CD14-positive monocyte (primary cell): Measurements from ENCODE around the gene KEAP1. TPM values are rescaled to one million over a fixed set of nuclear protein-coding genes. Genes with fewer than 3 reads are reported as not detected.
"Not testable (repeated sequence)": the region's sequence is repeated elsewhere in the genome, so short reads cannot be mapped to it uniquely, and the experiment has no call there.

Experiments used
- DNase-seq, 3 donors: peaks; one replicate each; pipeline ENCODE4 v3.0.0-alpha.2; 2011 to 2022
- H2AFZ ChIP-seq: 2 replicates; pipeline ENCODE4 v1.6.0; 2012; ENCODE audit warnings: mild to moderate bottlenecking, low read depth, low read length, inconsistent platforms; ENCODE audit not compliant: insufficient read depth, poor library complexity, severe bottlenecking
- H3K27ac ChIP-seq, 2 donors: 1 replicate in 1 of 2; 2 replicates in 1 of 2; pipeline ENCODE4 v1.5.1; 2012 to 2013; ENCODE audit warnings: low read length in 2 of 2, control low read depth in 1 of 2, inconsistent platforms in 1 of 2, low read depth in 1 of 2, mild to moderate bottlenecking in 1 of 2
- H3K27me3 ChIP-seq, 2 donors: one replicate each; pipeline versions ENCODE4 v1.6.0 to v1.6.1; 2011 to 2013; ENCODE audit warnings: low read length in 2 of 2; ENCODE audit not compliant: control insufficient read depth in 2 of 2, insufficient read depth in 2 of 2
- H3K36me3 ChIP-seq, 2 donors: replicated peaks in 1 of 2; 1 replicate in 1 of 2; 2 replicates in 1 of 2; pipeline versions ENCODE4 v1.5.1 to v1.6.1; 2012 to 2013; ENCODE audit warnings: low read length in 2 of 2, control low read depth in 1 of 2, inconsistent platforms in 1 of 2, mild to moderate bottlenecking in 1 of 2; ENCODE audit not compliant: insufficient read depth in 2 of 2, control insufficient read depth in 1 of 2
- H3K4me1 ChIP-seq, 2 donors: 1 replicate in 1 of 2; 2 replicates in 1 of 2; pipeline versions ENCODE4 v1.5.1 to v1.6.1; 2012 to 2013; ENCODE audit warnings: low read length in 2 of 2, control low read depth in 1 of 2, inconsistent platforms in 1 of 2, mild to moderate bottlenecking in 1 of 2, moderate library complexity in 1 of 2; ENCODE audit not compliant: insufficient read depth in 2 of 2, control insufficient read depth in 1 of 2
- H3K4me2 ChIP-seq: replicated peaks from 2 replicates; pipeline ENCODE3; 2012; ENCODE audit warnings: low read length, moderate library complexity, mild to moderate bottlenecking; ENCODE audit not compliant: poor library complexity, severe bottlenecking; ENCODE audit errors: extremely low read depth
- H3K4me3 ChIP-seq, 3 experiments: fragments of 200-600 bp in 1 of 3; sonication (generic) in 1 of 3; replicated peaks in 1 of 3; 1 replicate in 2 of 3; 2 replicates in 1 of 3; pipeline ENCODE4 v1.5.1; 2011 to 2013; ENCODE audit warnings: low read length in 3 of 3, mild to moderate bottlenecking in 3 of 3, control low read depth in 2 of 3, low read depth in 2 of 3, inconsistent platforms in 1 of 3, moderate library complexity in 1 of 3
- H3K79me2 ChIP-seq: 2 replicates; pipeline ENCODE4 v1.6.0; 2012; ENCODE audit warnings: mild to moderate bottlenecking, control low read depth, inconsistent platforms, low read length, moderate library complexity; ENCODE audit not compliant: insufficient read depth
- H3K9ac ChIP-seq: 2 replicates; pipeline ENCODE4 v1.6.0; 2017; ENCODE audit warnings: low read length, mild to moderate bottlenecking; ENCODE audit not compliant: insufficient read depth, poor library complexity, severe bottlenecking
- H3K9me3 ChIP-seq, 2 donors: replicated peaks in 1 of 2; 1 replicate in 1 of 2; 2 replicates in 1 of 2; pipeline versions ENCODE4 v1.5.1 to v1.6.1; 2012 to 2013; ENCODE audit warnings: low read length in 2 of 2, control low read depth in 1 of 2; ENCODE audit not compliant: control insufficient read depth in 1 of 2, insufficient read depth in 1 of 2
- H4K20me1 ChIP-seq: 2 replicates; pipeline ENCODE4 v1.6.0; 2012; ENCODE audit warnings: mild to moderate bottlenecking, low read length, control low read depth, moderate library complexity; ENCODE audit not compliant: insufficient read depth
- H3K27ac Mint-ChIP-seq, 7 donors: one replicate each; pipeline ENCODE4 v1.8.0; 2020; ENCODE audit warnings: mild to moderate bottlenecking in 7 of 7, mixed read lengths in 7 of 7, moderate library complexity in 6 of 7, inconsistent platforms in 2 of 7
- H3K27me3 Mint-ChIP-seq, 3 donors: one replicate each; pipeline ENCODE4 v1.8.0; 2021 to 2022; ENCODE audit warnings: low read depth in 3 of 3, mild to moderate bottlenecking in 3 of 3, mixed read lengths in 3 of 3, moderate library complexity in 3 of 3, inconsistent platforms in 1 of 3
- H3K36me3 Mint-ChIP-seq, 2 donors: one replicate each; pipeline ENCODE4 v1.8.0; 2020; ENCODE audit warnings: mixed read lengths in 2 of 2, inconsistent platforms in 1 of 2, mild to moderate bottlenecking in 1 of 2
- H3K4me1 Mint-ChIP-seq: one replicate; pipeline ENCODE4 v1.8.0; 2020; ENCODE audit warnings: mild to moderate bottlenecking, mixed read lengths
- H3K4me3 Mint-ChIP-seq, 2 donors: one replicate each; pipeline ENCODE4 v1.8.0; 2020; ENCODE audit warnings: mild to moderate bottlenecking in 2 of 2, mixed read lengths in 2 of 2, moderate library complexity in 1 of 2
- H3K9me3 Mint-ChIP-seq, 7 donors: one replicate each; pipeline ENCODE4 v1.8.0; 2020 to 2022; ENCODE audit warnings: mixed read lengths in 7 of 7, mild to moderate bottlenecking in 6 of 7, moderate library complexity in 6 of 7, inconsistent platforms in 2 of 7
- CTCF ChIP-seq: fragments of 200-600 bp; IDR thresholded peaks from one replicate; pipeline ENCODE4 v1.8.0; 2022; ENCODE audit warnings: antibody characterized with exemption, mild to moderate bottlenecking
- WGBS: methylation state at CpG from one replicate; pipeline ENCODE4 v1.1.5; 2013; ENCODE audit warnings: missing lambda C conversion rate; ENCODE audit not compliant: insufficient coverage; 5-methylcytosine and 5-hydroxymethylcytosine counted together
- intact Hi-C, 2 donors: fragments of 100-400 bp; cut with micrococcal nuclease; formaldehyde crosslinking; loops; one replicate each; pipeline versions ENCODE4 v1.15.0 to v1.15.1; 2023
- polyA plus RNA-seq, 3 donors: library from polyadenylated mRNA; depleted of rRNA in 1 of 3; unstranded in 2 of 3; stranded (reverse) in 1 of 3; fragments of 300-500 nt in 2 of 3; fragments of >200 nt in 1 of 3; fragmentation: Illumina TruSeq in 2 of 3; gene quantifications; 1 replicate in 2 of 3; 2 replicates in 1 of 3; pipeline ENCODE4 v1.2.3, GENCODE V29; 2012 to 2021

KEAP1 gene
- polyA plus RNA-seq, 3 donors: 26.0 to 32.6 (median 26.1) TPM

GRCh38 chr19:10461047-10461949 is 41.9 kb downstream of the KEAP1 start:
- Histone ChIP-seq H3K9ac (no peak overlapping the region), H3K79me2 (no peaks in the 10 kb centered on the region), H3K4me2 (peak overlapping the region; percentile 90), H4K20me1 (peaks cover 5% of the 10 kb centered on the region), H3K27me3 (no peaks in the 10 kb centered on the region), H3K27ac (no peak overlapping the region), H3K36me3 (peaks cover 7 to 16% of the 10 kb centered on the region in 2 donors), H3K4me1 (peaks cover 10 to 16% of the 10 kb centered on the region in 2 donors), H3K9me3 (no peaks in the 10 kb centered on the region), H2AFZ (peak overlapping the region; percentile 71), H3K4me3 (peak overlapping the region; percentile 4 to 76 (median 37))
- peaks cover 2 to 13% (median 12%) of the 10 kb centered on the region in 3 donors for H3K27me3 Mint-ChIP-seq
- peaks cover 0 to 3% (median 0%) of the 10 kb centered on the region in 7 donors for H3K9me3 Mint-ChIP-seq
- WGBS: 4% methylated on average over 35 of the region's 45 CpGs
- no peak for TF ChIP-seq CTCF
- peaks cover 21 to 48% of the 10 kb centered on the region in 2 donors for H3K36me3 Mint-ChIP-seq
- peaks cover 10% of the 10 kb centered on the region for H3K4me1 Mint-ChIP-seq
- H3K27ac Mint-ChIP-seq: peak overlapping the region in 5 of 7 donors; percentile 37 to 83 (median 82)
- intact Hi-C loops: loop anchor here (1.0 to 5.0 kb wide), 2 partner anchors 105 to 106 kb away; partner anchors contain the start of genes KRI1 (in 2 of the 2) and CDKN2D (in 1 of the 2)
- peak overlapping the region; percentile 69 to 79 for H3K4me3 Mint-ChIP-seq
- peak; percentile 90 to 96 (median 93) for DNase-seq

- Mint-ChIP-seq H3K27ac (peak overlapping the region in 4 of 7 donors; percentile 45 to 83 (median 80)), H3K36me3 (peaks cover 21 to 52% of the 10 kb centered on the region in 2 donors), H3K27me3 (peaks cover 5 to 13% (median 13%) of the 10 kb centered on the region in 3 donors), H3K9me3 (peaks cover 0 to 3% (median 0%) of the 10 kb centered on the region in 7 donors), H3K4me3 (no peak overlapping the region), H3K4me1 (peaks cover 10% of the 10 kb centered on the region)
- Histone ChIP-seq H3K4me2 (peak overlapping the region; percentile 39), H3K9me3 (no peaks in the 10 kb centered on the region), H3K36me3 (peaks cover 7 to 16% of the 10 kb centered on the region in 2 donors), H3K4me1 (peaks cover 10 to 16% of the 10 kb centered on the region in 2 donors), H3K79me2 (no peaks in the 10 kb centered on the region), H4K20me1 (peaks cover 5% of the 10 kb centered on the region), H3K9ac (no peak overlapping the region), H3K27me3 (no peaks in the 10 kb centered on the region), H3K27ac (no peak overlapping the region), H3K4me3 (no peak overlapping the region), H2AFZ (no peak overlapping the region)
- no peak for DNase-seq
- 45% methylated on average over 2 of the region's 8 CpGs for WGBS
- intact Hi-C loops: loop anchor here (1.0 to 5.0 kb wide), 2 partner anchors 106 to 107 kb away; partner anchors contain the start of genes KRI1 (in 2 of the 2) and CDKN2D (in 1 of the 2)
- no peak for TF ChIP-seq CTCF
These were observed 42.5 kb downstream of the KEAP1 start for GRCh38 chr19:10460714-10461046.

- WGBS: 96% methylated on average over 6 of the region's 7 CpGs
- intact Hi-C loops: not testable (repeated sequence)
These were observed 44.4 kb downstream of the KEAP1 start for GRCh38 chr19:10458733-10459132.

More at GRCh38 chr19:10458733-10459132, 44.4 kb downstream of the KEAP1 start:
- not testable (repeated sequence) for H3K9me3 ChIP-seq, H3K9me3 Mint-ChIP-seq, DNase-seq, H3K4me3 ChIP-seq, H3K27ac Mint-ChIP-seq, H3K27me3 ChIP-seq, H2AFZ ChIP-seq, H3K27ac ChIP-seq, H3K36me3 ChIP-seq, H3K4me1 Mint-ChIP-seq, H3K79me2 ChIP-seq, H3K4me2 ChIP-seq, H3K4me3 Mint-ChIP-seq, H3K9ac ChIP-seq, H4K20me1 ChIP-seq
- H3K4me1 ChIP-seq: peaks cover 10 to 16% of the 10 kb centered on the region in 2 donors
- Mint-ChIP-seq H3K36me3 (peaks cover 8 to 38% of the 10 kb centered on the region in 2 donors), H3K27me3 (peaks cover 6 to 21% (median 18%) of the 10 kb centered on the region in 3 donors)
